ENCODE data around the gene BDH2. TPM values are rescaled to one million over a fixed set of nuclear protein-coding genes. Genes with fewer than 3 reads are reported as not detected.

BDH2 gene
- total RNA-seq, 2 donors from 2014 or later, result 62.2 to 63.0 TPM

- Histone ChIP-seq H3K27ac (no peak overlapping the region), H3K27me3 (replicated peaks; ENCODE audit: insufficient read depth) (no peaks in the 10 kb centered on the region), H3K36me3 (no peaks in the 10 kb centered on the region), H3K9me3 (no peaks in the 10 kb centered on the region), H3K4me1 (ENCODE audit: control insufficient read depth in 1 of 2, low read depth in 2 of 2) (no peaks in the 10 kb centered on the region), H3K4me3 (no peak overlapping the region)
- no peak for DNase-seq (ENCODE audit: low spot score)
- TF ChIP-seq CTCF (IDR thresholded peaks at IDR 0.05), result no peak
- ATAC-seq (ENCODE audit: insufficient number of reproducible peaks, low FRiP score, low read depth), result no peak
Measured at GRCh38 chr4:103029300-103029699, 70.3 kb downstream of the BDH2 start.

Other genes starting within 250 kb of the BDH2 start
- 10 to 100 TPM in 1 of 2 donors, 1 to 10 TPM in 1; 4.9 to 10.2 TPM for gene CISD2, start 230.8 kb downstream of the BDH2 start, total RNA-seq
- not detected for gene SLC9B1, start 80.1 kb downstream of the BDH2 start, total RNA-seq
- gene SLC9B2, start 23.1 kb downstream of the BDH2 start, total RNA-seq, result 10 to 100 TPM in 1 of 2 donors, 1 to 10 TPM in 1; 8.7 to 40.6 TPM
- 1 to 10 TPM in 1 of 2 donors, under 1 TPM in 1; 0.41 to 1.3 TPM for gene CENPE, start 98.5 kb upstream of the BDH2 start, total RNA-seq

Data from thoracic aorta (tissue), 2 donors.